HTERT RPE-1 (cell line): ENCODE data around the gene PAGE1.
"Not testable (repeated sequence)": the region's sequence is repeated elsewhere in the genome, so short reads cannot be mapped to it uniquely, and the experiment has no call there.

ENCODE experiments used
- in situ Hi-C: fragments of 300-500 bp; cut with MboI; formaldehyde crosslinking; loops from 4 replicates; pipeline ENCODE4 v1.14.3; 2020; ENCODE audit warnings: low sequenced_read_pairs

The PAGE1 gene

DNA sequence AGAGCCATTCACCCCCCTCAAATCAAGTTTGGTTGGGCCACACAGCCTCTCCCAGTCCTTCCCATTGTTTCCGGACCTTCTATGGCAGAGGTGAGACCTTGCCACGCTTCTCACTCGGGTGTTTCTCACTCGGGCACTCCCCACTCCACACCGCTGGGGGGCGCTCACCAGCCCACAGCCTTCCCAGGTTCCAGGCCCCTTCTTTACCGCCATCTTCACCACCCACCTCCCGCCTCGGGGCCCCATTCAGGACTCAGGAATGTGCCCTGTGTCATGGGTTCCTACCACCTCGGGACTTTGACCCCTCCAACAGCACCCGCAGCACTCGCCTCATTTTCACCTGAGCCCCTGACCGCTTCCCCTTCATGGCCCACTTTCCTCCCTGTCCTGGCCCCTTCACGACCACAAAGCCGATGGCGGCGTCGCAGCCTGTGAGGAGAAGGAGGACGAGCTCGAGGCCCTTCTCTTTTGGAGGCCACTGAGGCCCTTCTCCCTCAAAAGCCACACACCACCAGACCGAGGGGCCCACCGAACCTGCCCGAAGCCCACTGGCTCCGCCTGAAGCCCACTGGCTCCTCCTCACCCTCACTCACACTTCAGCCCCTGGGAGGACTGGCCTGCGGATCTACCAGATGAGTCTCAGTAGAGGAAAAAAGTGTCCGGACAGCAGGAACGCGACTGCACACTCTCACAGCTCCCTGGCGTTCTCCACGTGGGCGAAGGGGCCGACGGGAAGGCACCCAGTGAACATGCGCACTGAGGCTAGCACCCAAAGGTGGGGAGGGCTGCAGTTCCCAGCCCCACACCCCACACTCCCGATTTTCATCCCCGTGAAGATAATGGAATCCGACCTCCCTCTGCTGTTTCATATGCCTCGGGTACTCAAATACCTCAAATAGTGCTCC, at the start of gene PAGE1:
Gene PAGE1 (minus strand): TSS at position 709 of the 905 bp plus-strand sequence. CDS start 1,214 bp downstream, outside the sequence.
- in situ Hi-C loops, result no loop called here

DNA sequence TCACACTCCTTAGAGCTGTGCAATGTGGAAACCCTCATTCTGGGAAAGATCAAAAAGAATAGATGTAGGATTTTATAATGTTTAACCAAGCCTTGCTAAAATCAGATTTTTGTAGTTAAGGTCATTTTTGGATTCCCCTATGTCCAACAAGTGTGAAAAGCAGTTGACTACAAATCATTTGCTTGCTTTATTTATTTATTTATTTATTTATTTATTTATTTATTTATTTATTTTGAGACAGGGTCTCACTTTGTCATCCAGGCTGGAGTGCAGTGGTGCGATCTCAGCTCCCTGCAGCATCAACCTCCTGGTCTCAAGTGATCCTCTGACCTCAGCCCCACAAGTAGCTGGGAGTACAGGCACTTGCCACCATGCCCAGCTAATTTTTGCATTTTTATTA, 45.7 kb upstream of the PAGE1 start:
- in situ Hi-C loops, result not testable (repeated sequence)

- in situ Hi-C loops, result no loop called here
Observed at GRCh38 chrX:49727847-49728246, 32.1 kb upstream of the PAGE1 start.

DNA sequence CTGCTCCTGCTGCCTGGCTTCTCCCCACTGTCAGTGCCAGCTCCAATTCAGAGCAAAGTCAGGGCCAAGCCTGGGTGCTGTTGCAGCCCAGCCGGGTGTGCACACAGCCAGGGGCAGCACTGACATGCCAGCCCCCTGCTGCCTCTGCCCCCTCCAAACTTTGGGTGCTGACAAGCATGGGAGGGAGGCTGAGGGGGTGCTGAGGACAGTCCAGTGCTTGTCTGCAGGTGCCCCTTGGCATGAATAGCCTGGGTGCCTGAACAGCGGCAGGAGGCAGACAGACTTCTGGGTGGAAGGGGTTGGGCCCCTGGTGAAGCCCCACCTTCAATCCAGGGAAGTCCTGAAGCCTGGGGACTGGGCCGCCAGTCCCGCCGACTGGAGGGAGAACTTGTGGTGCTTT, 31.2 kb upstream of the PAGE1 start:
- in situ Hi-C loops, result no loop called here

- in situ Hi-C loops, result no loop called here
Observed at GRCh38 chrX:49725923-49726904, 30.4 kb upstream of the PAGE1 start.

GRCh38 chrX:49725401-49725800, 29.6 kb upstream of the PAGE1 start:
- in situ Hi-C loops, result no loop called here

DNA sequence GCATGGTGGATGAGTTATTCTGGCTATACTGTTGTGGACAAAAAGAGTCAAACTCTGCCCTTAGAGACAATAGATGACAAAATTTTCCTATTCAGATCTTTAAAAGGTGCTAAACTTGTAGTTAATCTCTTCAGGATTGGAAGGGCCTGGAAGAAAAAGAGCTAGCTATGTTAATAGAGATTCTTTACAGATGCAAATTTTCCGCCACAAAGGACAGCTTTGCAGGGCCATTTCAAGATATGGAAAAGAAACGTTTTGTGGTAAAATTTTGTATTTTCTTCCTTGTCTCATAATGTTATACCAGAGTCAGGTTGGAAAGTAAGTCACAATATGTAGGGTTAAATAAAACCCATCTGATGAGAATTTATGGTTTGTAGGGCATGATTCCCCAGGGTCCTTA, 24.3 kb upstream of the PAGE1 start:
- in situ Hi-C loops, result not testable (repeated sequence)

- in situ Hi-C loops, result no loop called here
Observed at GRCh38 chrX:49712577-49712976, 16.8 kb upstream of the PAGE1 start.

DNA sequence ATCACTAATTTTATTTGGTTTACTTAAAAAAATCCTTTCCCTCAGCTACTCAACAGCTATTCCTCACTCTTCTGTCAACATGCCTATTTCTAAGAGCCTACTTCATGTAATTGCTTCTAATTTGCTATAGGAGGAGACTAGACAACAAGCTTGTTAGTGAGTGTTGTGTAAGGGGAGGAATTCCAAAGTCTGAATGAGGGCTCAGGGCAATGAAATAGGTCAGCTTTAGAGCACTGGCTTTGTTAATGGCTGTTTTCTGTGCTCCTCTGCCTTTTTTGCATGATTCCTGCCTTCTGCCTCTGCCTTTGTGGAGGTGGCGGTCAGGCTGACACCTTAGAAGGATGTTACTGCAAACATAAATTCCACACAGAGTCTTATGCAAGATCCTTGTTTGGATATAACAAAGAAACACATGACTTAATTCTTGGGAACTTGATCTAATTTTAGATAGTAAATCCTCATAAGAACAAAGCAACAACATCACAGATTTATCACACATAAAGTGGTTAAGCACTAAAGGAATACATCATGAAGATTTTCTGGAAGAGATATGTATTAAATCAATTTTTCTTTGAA, 15.0 kb upstream of the PAGE1 start:
- in situ Hi-C loops, result no loop called here

- in situ Hi-C loops, result no loop called here
Observed at GRCh38 chrX:49704691-49705404, 9.1 kb upstream of the PAGE1 start.

DNA sequence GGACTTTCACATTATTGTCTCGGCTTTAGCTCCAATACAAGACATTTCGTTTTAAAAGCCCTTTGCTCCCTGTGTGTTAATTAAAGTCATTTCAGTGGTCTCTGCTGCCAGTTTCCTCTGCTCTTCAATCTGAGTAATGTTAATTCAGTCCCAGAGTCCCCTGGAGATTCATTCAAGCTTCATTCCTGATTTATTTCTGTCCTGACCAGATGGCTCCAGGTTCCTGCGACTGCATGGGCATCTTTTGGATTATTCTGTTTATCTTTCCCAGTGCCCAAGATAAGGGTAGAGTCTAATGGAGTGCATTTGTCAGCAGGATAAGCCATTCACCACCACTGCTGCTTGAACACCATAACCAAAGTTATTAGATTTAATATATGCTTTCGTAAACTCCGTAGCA, 6.1 kb upstream of the PAGE1 start:
- in situ Hi-C loops, result no loop called here

GRCh38 chrX:49701323-49701722, 5.5 kb upstream of the PAGE1 start:
- in situ Hi-C loops, result no loop called here

GRCh38 chrX:49675075-49675719, 20.6 kb downstream of the PAGE1 start:
- in situ Hi-C loops, result no loop called here

GRCh38 chrX:49673394-49673793, 22.4 kb downstream of the PAGE1 start:
- in situ Hi-C loops, result no loop called here

DNA sequence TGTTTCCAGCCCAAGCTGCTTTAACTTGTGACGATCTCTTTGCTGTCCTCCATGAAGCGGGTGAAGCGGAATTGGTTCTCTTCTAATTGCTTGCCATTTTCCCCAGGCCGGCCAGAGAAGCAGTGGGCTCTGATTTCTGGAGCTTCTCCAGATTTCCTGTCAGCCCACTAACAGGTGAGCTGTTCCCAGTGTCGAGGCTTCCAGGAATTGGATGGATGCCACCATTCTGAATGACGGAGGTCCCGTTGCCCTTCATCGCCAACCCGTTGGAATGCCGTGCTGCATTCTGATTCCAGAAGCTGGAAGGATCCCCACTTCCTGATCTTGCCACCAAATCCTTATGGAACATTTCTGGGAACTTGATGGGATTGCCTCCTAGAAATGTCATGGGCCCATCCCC, 31.0 kb downstream of the PAGE1 start:
- in situ Hi-C loops, result no loop called here

DNA sequence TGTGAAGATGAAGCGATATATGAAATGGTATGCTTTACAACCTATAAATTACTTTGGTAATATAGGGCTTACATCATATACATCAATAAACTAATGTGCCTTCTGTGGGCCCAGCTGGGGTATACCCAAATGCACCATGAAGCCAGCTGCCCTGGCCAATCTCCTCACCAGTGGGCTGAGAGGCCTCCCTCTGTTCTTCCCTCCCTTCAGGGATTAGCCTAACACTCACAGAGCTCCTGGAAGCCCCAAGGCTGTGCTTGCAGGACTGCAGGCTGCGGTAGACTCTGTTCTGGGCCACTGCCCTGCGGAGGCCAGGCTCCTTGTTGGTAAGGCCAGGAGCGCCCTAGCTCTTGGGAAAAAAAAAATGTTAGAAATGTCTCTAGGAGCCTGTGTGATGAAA, 33.9 kb downstream of the PAGE1 start:
- in situ Hi-C loops, result no loop called here

DNA sequence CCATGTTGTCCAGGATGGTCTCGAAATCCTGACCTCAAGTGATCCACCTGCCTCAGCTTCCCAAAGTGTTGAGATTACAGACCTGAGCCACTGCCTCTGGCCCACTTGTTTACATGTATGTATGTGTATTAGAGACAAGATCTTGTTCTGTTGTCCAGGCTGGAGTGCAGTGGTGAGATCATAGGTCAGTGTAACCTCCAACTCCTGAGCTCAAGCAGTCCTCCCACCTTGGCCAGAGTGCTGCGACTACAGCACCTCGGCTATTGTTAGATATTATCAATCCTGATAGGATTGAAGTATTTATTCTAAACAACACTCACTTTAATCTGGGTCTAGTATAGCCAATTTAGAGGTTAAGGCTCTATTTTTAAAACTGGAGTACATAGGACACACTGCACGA, 36.0 kb downstream of the PAGE1 start:
- in situ Hi-C loops, result no loop called here

GRCh38 chrX:49656533-49656932, 39.3 kb downstream of the PAGE1 start:
- in situ Hi-C loops, result no loop called here

GRCh38 chrX:49644991-49645637, 50.7 kb downstream of the PAGE1 start:
- in situ Hi-C loops, result no loop called here
